Stimulated activated CD4-positive, alpha-beta T cell treated with anti-CD3 and anti-CD28 coated beads, Interleukin-4, amount 100 ng/mL, for 4 hours (primary cell): Measurements from ENCODE around the gene PHAX.
"Not testable (repeated sequence)": the region's sequence is repeated elsewhere in the genome, so short reads cannot be mapped to it uniquely, and the experiment has no call there.

Experiments
- DNase-seq, 2 experiments: peaks; one replicate each; pipeline ENCODE4 v3.0.0-alpha.2; 2020

PHAX gene

DNA sequence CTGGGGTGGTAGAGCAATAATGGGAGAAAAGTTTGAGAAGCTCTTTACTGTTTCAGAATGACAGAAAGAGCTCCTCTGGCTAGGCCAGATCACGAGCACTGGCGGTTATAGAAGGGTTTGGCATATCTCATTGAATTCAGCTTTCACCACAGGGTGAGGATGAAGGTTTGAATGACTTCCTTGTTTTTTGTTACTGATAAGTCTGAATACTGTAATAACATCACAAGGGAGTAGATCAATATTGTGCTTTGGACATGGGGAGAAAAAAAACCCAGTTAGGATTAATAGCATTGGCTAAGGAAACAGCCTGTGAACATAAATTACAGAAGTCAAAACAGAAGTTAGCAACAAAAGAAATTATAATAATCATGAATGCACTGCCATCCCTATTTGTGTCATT is 9.4 kb downstream of the PHAX start:
- DNase-seq: no peak

DNA sequence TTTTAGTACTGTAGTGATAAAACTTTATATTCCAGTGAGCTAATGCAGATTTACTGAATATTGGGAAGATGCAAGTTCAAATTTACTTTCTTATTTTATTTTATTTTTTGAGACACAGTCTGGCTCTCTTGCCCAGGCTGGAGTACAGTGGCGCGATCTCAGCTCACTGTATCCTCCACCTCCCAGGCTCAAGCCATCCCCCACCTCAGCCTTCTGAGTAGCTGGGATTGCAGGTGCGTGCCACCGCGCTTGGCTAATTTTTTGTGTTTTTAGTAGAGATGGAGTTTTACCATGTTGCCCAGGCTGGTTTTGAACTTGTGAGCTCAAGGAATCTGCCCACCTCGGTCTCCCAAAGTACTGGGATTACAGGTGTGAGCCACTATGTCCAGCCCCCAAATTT is 9.9 kb downstream of the PHAX start:
- DNase-seq: no peak

DNA sequence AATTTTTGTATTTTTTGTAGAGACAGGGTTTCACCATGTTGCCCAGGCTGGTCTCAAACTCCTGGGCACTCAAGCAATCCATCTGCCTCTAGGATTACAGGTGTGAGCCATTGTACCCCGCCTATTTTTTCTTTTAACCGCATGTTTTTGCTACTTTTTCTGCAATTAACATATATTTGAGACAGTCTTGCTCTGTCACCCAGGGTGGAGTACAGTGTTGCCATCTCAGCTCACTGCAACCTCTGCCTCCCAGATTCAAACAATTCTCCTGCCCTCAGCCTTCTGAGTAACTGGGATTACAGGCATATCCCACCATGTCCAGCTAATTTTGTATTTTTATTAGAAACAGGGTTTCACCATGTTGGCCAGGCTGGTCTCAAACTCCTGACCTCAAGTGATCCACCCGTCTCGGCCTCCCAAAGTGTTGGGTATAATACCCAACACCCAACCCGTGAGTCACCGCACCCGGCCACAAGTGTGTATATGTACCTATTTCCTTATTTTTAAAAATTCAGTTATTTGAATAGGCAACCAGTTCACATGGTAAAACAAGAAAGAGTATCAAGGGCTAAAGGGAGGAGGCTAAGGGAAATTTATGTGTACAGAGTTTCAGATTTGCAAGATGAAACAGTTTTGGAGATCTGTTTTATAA is 13.3 kb downstream of the PHAX start:
- DNase-seq: no peak

DNA sequence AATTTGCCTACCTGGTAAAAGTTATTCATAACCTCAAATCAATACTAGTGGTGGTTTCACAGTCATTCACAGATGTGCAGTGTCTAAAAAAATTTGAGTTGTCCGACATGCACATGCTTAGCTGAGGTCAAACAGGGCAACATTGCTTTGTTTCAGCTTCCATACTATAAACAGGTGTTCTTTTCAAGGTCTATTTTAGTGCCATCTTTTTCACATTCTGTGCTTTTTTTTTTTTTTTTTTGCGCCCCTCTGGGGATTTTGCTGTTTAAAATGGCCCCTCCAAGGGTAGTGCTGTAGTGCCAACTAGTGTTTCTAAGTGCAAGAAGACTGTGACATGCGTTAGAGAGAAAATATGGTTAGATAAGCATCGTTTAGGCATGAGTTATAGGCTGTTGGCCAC is 14.5 kb downstream of the PHAX start:
- no peak for DNase-seq

DNA sequence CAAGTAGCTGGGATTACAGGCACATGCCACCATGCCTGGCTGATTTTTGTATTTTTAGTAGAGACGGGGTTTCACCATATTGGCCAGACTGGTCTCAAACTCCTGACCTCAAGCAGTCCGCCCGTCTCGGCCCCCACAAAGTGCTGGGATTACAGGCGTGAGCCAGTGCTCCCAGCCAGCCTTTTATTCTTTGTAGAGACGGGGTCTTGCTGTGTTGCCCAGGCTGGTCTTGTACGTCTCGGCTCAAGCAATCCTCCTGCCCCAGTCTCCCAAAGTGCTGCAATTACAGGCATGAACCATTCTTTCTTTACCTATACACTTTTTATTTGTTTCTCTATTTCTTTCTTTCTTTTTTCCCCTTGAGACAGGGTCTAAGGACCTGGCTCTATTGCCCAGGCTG is 16.9 kb downstream of the PHAX start:
- DNase-seq: not testable (repeated sequence)

DNA sequence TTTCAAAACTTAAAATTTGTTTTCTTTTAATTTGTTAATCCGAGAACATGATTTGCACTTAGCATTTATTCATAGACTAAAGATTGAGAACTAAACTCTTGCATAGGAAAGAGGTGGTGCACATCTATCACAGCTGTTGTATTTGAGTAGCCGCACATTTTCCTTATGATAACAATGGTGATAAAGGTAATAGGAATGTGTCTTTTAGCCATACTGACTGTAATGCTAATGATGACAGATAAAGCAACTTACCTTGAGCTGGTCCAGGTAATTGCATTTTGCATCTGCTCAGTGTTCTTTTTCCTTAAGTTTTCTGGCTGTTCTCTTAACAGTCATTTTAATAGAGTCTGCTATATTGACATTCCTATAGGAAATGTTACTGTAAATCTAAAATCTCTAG is 19.0 kb downstream of the PHAX start:
- DNase-seq: no peak

DNA sequence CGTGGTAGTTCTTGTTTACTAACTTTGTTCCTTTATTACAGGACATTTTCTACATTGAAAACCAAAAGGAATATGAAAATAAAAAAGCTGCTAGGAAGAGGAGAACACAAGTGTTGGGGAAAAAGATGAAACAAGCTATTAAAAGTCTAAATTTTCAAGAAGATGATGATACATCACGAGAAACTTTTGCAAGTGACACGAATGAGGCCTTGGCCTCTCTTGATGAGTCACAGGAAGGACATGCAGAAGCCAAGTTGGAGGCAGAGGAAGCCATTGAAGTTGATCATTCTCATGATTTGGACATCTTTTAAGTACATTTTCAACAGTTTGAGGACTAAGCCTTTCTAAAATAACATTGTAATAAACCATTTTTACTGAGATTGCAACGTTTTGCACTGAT is 23.8 kb downstream of the PHAX start:
- no peak for DNase-seq

DNA sequence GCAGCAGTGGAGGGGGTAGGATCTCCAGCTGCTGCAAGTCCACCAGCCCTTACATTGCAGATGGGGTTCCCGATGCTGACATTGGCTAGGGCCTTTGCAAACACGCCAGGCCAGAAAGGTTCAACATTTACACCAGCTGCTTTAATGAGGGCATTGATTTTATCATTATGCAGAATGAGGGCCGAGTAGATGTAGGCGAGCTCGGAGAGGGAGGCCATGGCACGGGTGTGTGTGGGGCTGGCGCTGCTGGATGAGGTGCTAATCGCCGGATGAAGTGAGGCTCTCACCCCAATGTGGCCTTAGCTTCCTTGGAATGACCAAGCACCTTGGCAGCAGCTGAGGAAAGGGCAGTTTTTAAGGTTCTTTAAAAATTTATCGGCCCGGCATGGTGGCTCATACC is 27.4 kb downstream of the PHAX start:
- no peak for DNase-seq

DNA sequence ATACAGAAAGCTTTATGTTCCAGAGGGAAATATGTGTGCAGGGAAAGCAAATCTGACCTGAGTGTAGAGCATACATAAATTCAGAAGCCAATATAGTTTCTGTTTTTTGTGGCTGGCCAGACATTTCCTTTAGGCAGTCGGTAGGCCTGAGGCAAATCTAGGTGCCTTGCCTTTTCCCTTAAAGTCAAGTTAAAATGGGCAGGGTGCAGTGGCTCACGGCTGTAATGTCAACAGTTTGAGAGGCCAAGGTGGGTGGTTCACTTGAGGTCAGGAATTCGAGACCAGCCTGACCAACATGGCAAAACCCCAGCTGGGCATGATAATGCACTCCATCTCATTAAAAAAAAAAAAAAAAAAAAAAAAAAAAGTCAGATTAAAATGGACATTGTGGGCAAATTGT is 31.2 kb downstream of the PHAX start:
- no peak for DNase-seq

DNA sequence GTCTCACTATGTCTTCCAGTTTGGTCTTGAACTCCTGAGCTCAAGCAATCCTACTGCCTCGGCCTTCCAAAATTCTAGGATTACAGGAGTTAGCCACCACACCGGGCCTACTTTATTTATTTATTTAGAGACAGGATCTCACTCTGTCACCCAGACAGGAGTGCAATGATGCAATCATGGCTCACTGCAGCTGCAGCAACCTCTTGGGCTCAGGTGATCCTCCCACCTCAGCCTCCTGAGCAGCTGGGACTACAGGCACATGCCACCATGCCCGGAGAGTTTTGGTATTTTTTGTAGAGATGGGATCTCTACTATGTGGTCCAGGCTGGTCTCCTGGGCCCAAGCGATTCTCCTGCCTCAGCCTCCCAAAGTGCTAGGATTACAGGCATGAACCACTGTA is 32.8 kb downstream of the PHAX start:
- DNase-seq: no peak

DNA sequence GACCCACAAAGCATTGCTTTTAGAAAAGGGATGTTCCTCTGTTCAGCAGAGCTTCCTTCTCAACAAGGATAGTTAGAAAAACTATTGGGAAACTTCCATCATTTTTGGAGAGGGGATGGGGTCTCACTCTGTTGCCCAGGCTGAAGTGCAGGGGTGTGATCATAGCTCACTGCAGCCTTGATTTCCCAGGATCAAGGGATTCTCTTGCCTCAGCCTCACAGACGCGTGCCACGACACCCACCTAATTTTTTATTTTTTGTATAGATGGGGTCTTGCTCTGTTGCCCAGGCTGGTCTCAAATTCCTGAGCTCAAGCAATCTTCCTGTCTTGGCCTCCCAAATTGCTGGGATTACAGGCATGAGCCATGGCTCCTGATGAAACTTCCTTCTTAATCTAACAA is 34.8 kb downstream of the PHAX start:
- no peak for DNase-seq

DNA sequence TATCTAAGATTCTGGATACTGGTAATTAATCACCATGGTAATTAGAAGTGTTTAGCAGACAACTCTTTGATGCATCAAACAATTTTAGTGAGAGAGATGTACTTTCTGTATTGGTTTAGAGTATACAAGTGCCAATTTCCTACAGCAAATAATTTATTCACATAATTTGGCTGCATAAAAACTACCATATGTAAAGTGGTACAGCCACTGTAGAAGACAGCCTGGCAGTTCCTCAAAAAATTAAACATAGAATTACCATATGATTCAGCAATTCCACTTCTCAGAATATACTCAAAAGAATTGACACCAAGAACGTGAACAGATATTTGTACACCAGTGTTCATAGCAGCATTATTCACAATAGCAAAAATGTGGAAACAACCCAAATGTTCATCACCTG is 36.2 kb downstream of the PHAX start:
- no peak for DNase-seq

DNA sequence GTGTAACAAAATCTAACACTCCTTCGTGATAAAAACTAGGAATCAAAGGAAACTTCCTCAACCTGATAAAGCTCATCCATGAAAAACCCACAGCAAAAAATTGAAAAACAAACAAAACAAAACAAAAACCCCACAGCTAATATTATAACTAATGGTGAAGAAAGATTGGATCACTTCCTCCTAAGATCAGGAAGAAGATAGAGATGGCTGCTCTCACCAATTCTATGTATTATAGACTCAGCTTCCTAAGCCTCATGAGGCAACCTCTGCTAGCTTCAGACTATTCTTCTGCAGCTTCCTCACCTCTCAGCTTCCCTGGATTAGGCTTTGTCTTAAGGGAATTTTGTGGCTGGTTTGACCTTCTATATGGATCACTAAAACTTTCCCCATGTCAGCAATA is 40.1 kb downstream of the PHAX start:
- DNase-seq: no peak

DNA sequence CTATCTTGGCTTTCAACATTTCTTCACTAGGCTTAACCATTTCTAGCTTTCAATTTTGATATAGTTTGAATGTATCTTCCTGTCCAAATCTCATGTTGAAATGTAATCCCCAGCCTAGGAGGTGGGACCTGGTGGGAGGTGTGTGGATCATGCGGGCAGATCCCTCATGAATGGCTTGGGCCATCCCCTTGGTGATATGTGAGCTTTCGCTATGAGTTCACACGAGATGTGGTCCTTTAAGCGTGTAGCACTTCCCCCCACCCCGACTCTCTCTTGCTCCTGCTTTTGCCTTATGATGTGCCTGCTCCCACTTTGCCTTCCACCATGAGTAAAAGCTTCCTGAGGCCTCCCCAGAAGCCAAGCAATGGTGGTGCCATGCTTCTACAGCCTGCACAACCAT is 40.6 kb downstream of the PHAX start:
- no peak for DNase-seq

DNA sequence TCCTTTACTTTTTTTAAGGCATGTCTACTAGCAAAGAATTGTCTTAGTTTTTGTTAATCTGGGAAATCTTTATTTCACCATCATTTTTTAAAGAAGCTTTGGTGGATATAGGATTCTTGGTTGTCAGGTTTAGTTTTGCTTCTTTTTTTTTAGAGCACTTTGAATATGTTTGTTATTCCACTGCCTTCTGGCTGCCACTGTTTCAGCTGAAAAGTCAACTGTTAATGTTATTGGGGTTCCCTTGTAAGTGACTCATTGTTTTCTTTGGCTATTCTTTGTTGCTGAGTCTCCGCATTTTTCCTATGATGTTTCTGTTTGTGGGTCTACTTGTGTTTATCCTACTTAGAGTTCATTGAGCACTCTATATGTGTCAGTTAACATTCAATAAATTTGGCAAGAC is 44.4 kb downstream of the PHAX start:
- no peak for DNase-seq

DNA sequence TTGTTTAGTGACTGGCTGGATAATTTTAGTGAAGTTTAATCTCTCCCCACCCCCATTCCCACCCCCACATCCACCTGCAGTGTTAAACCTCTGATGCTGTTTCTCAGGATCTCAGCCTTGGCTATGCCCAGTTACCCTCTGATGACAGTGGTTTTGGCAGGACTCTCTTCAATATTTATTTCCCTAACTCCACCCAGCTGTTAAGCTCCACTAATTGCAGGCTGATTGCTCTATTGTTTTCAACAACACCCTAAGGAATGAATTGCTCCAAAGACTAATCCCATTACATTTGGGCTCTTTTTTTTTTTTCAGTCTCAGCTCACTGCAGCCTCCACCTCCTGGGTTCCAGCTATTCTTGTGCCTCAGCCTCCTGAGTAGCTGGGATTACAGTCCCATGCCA is 46.3 kb downstream of the PHAX start:
- DNase-seq: no peak

DNA sequence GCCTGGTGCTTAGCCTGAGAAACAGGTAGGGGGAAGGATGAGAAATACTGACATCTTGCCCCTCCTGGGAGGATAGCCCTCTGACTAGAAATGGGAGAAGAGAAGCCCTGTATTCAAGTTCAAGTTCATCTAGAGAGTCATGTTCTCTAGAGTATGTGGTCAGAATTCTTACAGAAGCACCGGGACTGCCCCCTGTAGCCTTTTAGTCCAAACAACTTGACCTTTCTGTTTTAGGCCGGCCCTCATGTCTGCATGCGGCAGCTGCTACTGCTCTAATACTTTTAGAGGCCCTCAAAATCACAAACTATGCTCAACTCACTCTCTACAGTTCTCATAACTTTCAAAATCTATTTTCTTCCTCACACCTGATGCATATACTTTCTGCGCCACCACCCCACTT is 47.7 kb downstream of the PHAX start:
- no peak for DNase-seq

DNA sequence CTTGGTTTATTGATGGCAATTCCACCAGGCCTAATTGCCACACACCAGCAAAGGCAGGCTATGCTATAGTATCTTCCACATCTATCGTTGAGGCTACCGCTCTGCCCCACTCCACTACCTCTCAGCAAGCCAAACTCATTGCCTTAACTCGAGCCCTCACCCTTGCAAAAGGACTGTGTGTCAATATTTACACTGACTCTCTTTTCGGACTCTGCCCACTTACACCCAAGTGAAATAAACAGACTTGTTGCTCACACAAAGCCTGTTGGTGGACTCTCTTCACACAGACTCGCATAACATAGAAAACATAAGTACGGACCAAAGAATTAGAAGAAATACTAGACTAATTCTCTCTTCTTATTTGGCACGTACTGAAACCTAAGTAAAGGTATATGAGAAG is 48.3 kb downstream of the PHAX start:
- DNase-seq: not testable (repeated sequence)

DNA sequence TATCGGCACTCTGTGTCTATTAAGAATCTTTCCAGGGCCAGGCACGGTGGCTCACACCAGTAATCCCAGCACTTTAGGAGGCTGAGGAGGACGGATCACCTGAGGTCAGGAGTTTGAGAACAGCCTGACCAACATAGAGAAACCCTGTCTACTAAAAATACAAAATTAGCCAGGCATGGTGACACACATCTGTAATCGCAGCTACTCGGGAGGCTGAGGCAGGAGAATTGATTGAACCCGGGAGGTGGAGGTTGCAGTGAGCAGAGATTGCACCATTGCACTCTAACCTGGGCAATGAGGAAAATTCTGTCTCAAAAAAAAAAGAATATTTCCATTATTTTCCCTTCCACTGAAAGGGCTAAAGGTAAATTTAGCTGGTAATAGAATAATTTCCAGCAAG is 49.0 kb downstream of the PHAX start:
- not testable (repeated sequence) for DNase-seq

DNA sequence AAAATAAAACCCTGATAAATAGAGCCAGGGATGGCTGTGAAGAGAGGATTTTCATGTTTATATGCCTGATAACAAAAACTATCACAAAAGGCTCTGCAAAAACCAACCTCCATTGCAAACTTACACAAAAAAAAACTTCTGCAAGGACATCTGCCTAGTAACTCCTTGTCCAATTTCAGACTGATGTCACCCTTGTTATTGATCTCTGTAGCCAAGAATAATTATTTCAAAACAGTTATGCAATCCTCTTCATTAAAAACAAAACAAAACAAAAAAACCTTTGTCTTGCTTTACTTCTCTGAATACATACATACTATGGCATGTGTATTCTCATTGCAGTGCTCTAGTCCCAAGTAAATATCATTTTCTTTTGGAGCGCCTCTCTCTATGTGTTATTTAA is 49.7 kb downstream of the PHAX start:
- DNase-seq: no peak

DNA sequence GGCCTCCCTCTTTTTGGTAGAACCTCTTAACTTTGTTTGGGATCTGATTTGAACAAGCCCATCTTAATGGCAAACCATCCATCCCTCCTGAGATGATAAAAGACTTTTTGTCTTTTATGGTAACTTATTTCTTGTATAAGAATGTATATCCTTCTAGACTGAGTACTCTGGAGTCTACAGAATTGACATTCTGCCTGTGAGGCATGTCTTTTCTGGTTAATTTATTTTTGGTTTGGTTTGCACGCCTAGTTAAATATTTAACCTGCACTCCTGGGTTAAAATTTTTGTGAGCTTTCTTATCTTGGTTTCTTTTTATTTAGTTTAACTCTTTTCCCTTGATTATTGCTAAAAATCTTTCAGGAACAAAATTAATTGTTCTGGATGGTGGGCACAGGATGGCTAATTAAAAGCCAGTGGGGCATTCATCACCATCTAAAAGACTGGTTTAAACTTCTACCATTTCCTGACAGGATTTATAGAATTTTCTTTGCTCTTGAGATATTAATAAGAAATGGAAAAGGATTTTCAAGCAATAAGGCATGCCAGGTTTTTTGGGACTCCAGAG is 50.3 kb downstream of the PHAX start:
- DNase-seq: no peak

DNA sequence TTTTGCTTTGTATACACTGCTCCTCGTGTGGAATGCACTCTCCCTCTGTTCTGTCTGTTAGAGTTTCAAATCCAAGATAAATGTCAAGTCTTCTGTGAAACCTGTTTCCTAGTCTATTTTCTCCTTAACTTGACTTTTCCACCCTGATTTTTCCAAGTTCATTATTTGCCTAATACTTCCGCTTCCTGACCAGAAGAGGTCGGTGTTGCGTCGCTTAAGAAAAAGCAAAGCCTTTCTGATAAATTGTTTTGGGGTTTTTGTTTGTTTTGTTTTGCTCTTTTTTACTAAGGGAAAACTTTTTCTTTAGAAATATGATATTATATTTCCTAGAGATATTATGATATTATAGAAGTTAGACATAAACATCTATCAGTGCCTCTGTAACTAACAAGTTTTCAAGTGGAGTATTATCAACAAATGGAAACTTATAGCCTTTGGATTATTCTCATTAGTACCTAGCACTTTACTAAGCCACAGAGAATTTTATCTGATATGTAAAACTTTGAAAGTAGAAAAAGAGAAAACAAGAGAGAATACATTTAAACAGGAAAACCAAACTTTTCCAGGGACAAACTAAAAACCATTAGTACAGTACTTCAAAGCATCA is 55.8 kb downstream of the PHAX start:
- peak in 1 of 2 experiments; percentile 7 for DNase-seq

DNA sequence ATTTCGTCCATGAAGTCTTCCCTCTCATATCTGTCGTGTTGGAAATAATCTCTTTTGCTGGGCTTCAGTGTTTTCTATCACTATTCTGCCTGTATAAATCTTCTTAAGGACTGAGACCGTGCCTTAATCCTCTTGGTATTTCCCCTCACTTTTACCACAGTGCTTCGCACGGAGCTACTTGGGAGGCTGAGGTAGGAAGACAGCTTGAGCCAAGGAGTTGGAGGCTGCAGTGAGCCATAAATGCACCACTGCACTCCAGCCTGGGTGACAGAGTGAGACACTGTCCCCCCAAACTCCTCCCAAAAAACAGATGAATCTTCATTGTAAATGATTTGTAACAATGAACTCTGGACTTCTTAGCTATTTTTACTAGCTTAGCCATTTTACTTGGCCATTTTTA is 57.8 kb downstream of the PHAX start:
- no peak for DNase-seq

DNA sequence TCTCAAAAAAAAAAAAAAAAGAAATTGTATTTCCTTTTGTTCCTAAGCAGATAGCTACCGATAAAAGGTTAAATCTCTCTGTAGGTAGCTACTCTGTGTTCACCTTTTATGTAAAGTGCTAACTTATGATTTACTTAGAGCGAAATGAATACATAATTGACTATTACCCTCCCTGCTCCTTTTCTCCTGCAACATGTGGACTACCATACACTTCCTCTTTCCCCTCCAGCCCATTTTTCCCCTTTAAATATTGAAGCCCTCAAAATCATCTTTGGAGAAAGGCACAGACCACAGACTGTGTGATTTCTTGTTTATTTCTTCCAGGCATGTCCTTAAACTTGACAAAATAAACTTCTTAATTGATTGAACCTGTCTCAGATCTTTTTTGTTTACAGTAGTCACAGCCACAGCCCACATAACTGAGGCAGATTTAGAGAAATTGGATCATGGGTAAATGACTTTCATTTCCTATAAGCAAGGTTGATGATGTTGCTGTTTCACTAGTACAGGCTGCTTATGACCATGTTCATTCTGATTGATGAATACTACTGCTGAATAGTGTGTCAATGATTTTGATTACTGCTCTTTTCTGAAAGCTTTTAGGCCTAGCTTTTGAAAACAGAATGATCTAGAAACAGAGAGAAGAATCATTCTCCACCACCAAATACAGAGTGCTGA is 59.2 kb downstream of the PHAX start:
- DNase-seq: no peak
